ENCODE measurements around the gene NIT1. TPM values are rescaled to one million over a fixed set of nuclear protein-coding genes. Genes with fewer than 3 reads are reported as not detected.
A peak's percentile ranks its signal among the peaks of the same experiment; 100 is the strongest.

Gene NIT1
- total and polyA plus RNA-seq, 2 donors (not counting 3 experiments of a cell fraction or from before 2014, with no cell fraction given): 20.3 to 26.5 TPM

DNA sequence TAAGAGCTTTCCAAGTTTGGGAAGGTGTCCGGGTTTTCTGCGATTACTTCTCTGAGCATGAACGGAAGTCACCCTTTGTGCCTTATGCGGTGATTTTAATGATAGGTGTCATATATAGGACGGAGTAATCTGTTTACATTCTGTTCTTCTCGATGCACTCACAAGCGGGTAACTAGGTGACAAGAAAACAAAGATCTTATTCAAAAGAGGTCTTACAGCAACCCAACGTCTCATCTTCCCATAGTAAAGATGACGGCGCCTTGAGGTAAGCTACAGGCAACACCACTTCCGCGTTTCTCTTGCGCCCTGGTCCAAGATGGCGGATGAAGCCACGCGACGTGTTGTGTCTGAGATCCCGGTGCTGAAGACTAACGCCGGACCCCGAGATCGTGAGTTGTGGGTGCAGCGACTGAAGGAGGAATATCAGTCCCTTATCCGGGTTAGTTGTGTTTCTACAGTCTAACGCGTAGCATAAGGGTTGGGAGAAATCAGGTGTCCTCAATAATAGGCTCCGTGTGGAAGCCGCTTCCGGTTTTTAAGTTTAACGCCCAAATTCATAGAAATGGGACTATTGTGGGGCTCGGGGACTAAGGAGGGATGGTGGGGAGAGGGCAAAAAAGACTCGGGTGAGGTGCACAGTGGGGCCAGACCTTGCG, 35.9 kb downstream of the NIT1 start, which contains the start of gene UFC1:
Gene UFC1, plus strand, starts transcription at position 297 of the 656 bp plus-strand sequence. Its CDS starts 20 bp downstream, at position 317.
- Histone ChIP-seq H3K4me3 (replicated peaks in 1 of 3; ENCODE audit: insufficient read depth in 1 of 3, low read depth in 1 of 3, low read length in 3 of 3) (peak within 1 kb of the TSS; percentile 24 to 77 (median 52)), H3K27ac (ENCODE audit: insufficient read depth, low read depth, low read length) (peak within 1 kb of the TSS; percentile 81), H3K79me2 (ENCODE audit: control insufficient read depth, insufficient read depth, low read length) (no peaks in the 10 kb centered on the region), H3K9me3 (replicated peaks; ENCODE audit: control insufficient read depth, insufficient read depth, low read length) (no peaks in the 10 kb centered on the region), H3K4me2 (ENCODE audit: insufficient read depth, low read length) (peak within 1 kb of the TSS; percentile 52), H3K36me3 (ENCODE audit: control insufficient read depth in 2 of 2, extremely low read depth in 1 of 2, insufficient read depth in 2 of 2, low read length in 2 of 2) (peaks cover 2 to 5% of the 10 kb centered on the region in 2 experiments), H3K27me3 (ENCODE audit: control insufficient read depth in 2 of 2, insufficient read depth in 2 of 2, low read length in 2 of 2) (no peaks in the 10 kb centered on the region), H2AFZ (ENCODE audit: low read depth, low read length) (peak within 1 kb of the TSS; percentile 69), H3K9ac (replicated peaks; ENCODE audit: extremely low read depth, insufficient read depth, low read length) (peak within 1 kb of the TSS; percentile 97), H3K9me1 (replicated peaks; ENCODE audit: control insufficient read depth, extremely low read depth, insufficient read depth, low read length) (no peaks in the 10 kb centered on the region), H3K4me1 (ENCODE audit: control insufficient read depth, extremely low read depth, insufficient read depth, low read length) (no peaks in the 10 kb centered on the region), H4K20me1 (replicated peaks; ENCODE audit: control insufficient read depth, extremely low read depth, insufficient read depth, low read length) (no peaks in the 10 kb centered on the region)
- DNase-seq (ENCODE audit: low read depth, low spot score) (peak; percentile 91), FAIRE-seq (peak; percentile 77)
- TSS peak; percentile 96 for BruUV-seq (replicated peaks)
- intact Hi-C loops (cut with micrococcal nuclease) (loop anchor here (1.0 kb wide), 1 partner anchor 35 kb away; no protein-coding TSS in a partner anchor), dilution Hi-C loops (cut with MboI; ENCODE audit: extremely low pct_ligation_motif_present, low sequenced_read_pairs) (no loop called here)
- TF ChIP-seq, protein P1, sequence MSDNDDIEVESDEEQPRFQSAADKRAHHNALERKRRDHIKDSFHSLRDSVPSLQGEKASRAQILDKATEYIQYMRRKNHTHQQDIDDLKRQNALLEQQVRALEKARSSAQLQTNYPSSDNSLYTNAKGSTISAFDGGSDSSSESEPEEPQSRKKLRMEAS (IDR thresholded peaks at IDR 0.05; ENCODE audit: insufficient read depth, insufficient read length): peak; percentile 22
- TF ChIP-seq POLR2A (IDR thresholded peaks at IDR 0.05; ENCODE audit: low read depth, low read length) (peak; percentile 86), POLR2AphosphoS5 (IDR thresholded peaks at IDR 0.05; ENCODE audit: insufficient read depth, low read depth, low read length) (peak; percentile 68), MYC (IDR thresholded peaks at IDR 0.05; ENCODE audit: low read depth, low read length) (peak; percentile 74), FOS (IDR thresholded peaks at IDR 0.05; ENCODE audit: borderline replicate concordance, insufficient read depth, low read length) (no peak)
- ChIA-PET CTCF (interaction anchor here (0.6 to 2.7 kb wide), 7 partner anchors 12 to 133 kb away, joined by 3 to 14 read pairs (median 3); partner anchors contain the start of genes DEDD, F11R and PPOX), POLR2A (interaction anchor here (1.0 kb wide), 1 partner anchor 21 kb away, joined by 11 read pairs; the partner anchor contains the start of gene DEDD)

DNA sequence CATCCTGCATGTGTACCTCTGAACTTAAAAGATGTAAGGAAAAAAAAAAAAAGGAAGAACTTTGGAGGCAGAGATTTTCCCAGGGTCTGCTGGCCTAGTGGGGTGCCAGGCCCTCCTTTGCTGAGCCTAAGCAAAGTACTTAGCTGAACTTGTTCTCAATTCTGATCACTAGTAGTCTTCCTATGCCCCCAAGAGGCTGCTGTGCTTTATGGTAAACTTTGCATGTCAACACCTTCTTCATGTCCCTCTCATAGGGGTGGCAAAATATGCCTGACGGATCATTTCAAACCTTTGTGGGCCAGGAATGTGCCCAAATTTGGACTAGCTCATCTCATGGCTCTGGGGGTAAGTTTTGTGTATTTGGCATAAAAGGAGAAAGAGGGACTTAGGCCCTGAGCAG, 40.0 kb downstream of the NIT1 start:
- TF ChIP-seq GATA2 (IDR thresholded peaks at IDR 0.05; ENCODE audit: insufficient read depth, insufficient read length, low read depth, low read length) (no peak), JUN (IDR thresholded peaks at IDR 0.05; ENCODE audit: borderline replicate concordance, insufficient read depth, insufficient read length, low read depth) (no peak), POLR2AphosphoS5 (IDR thresholded peaks at IDR 0.05; ENCODE audit: insufficient read depth, low read depth, low read length) (no peak), POLR2A (IDR thresholded peaks at IDR 0.05; ENCODE audit: low read depth, low read length) (no peak), EZH2 (IDR thresholded peaks at IDR 0.05; ENCODE audit: borderline replicate concordance, low read depth, low read length, severe bottlenecking) (no peak), FOS (IDR thresholded peaks at IDR 0.05; ENCODE audit: borderline replicate concordance, insufficient read depth, low read length) (no peak), MYC (IDR thresholded peaks at IDR 0.05; ENCODE audit: low read depth, low read length) (no peak)
- TF ChIP-seq, protein P1 (IDR thresholded peaks at IDR 0.05; ENCODE audit: insufficient read depth, insufficient read length): no peak
- TF ChIP-seq, protein P2, sequence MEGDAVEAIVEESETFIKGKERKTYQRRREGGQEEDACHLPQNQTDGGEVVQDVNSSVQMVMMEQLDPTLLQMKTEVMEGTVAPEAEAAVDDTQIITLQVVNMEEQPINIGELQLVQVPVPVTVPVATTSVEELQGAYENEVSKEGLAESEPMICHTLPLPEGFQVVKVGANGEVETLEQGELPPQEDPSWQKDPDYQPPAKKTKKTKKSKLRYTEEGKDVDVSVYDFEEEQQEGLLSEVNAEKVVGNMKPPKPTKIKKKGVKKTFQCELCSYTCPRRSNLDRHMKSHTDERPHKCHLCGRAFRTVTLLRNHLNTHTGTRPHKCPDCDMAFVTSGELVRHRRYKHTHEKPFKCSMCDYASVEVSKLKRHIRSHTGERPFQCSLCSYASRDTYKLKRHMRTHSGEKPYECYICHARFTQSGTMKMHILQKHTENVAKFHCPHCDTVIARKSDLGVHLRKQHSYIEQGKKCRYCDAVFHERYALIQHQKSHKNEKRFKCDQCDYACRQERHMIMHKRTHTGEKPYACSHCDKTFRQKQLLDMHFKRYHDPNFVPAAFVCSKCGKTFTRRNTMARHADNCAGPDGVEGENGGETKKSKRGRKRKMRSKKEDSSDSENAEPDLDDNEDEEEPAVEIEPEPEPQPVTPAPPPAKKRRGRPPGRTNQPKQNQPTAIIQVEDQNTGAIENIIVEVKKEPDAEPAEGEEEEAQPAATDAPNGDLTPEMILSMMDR (IDR thresholded peaks at IDR 0.05; ENCODE audit: extremely low read depth in 1 of 2, insufficient read depth in 1 of 2, low read depth in 1 of 2, low read length in 2 of 2): no peak
- Histone ChIP-seq H2AFZ (ENCODE audit: low read depth, low read length) (no peak overlapping the region), H4K20me1 (replicated peaks; ENCODE audit: control insufficient read depth, extremely low read depth, insufficient read depth, low read length) (no peaks in the 10 kb centered on the region), H3K27ac (ENCODE audit: insufficient read depth, low read depth, low read length) (no peak overlapping the region), H3K79me2 (ENCODE audit: control insufficient read depth, insufficient read depth, low read length) (peaks cover 7% of the 10 kb centered on the region), H3K9ac (replicated peaks; ENCODE audit: extremely low read depth, insufficient read depth, low read length) (no peak overlapping the region), H3K9me1 (replicated peaks; ENCODE audit: control insufficient read depth, extremely low read depth, insufficient read depth, low read length) (no peaks in the 10 kb centered on the region), H3K4me1 (ENCODE audit: control insufficient read depth, extremely low read depth, insufficient read depth, low read length) (peaks cover 7% of the 10 kb centered on the region), H3K27me3 (ENCODE audit: control insufficient read depth in 2 of 2, insufficient read depth in 2 of 2, low read length in 2 of 2) (no peaks in the 10 kb centered on the region), H3K4me3 (replicated peaks in 1 of 3; ENCODE audit: insufficient read depth in 1 of 3, low read depth in 1 of 3, low read length in 3 of 3) (no peak overlapping the region), H3K36me3 (ENCODE audit: control insufficient read depth in 2 of 2, extremely low read depth in 1 of 2, insufficient read depth in 2 of 2, low read length in 2 of 2) (peaks cover 2 to 8% of the 10 kb centered on the region in 2 experiments), H3K4me2 (ENCODE audit: insufficient read depth, low read length) (no peak overlapping the region), H3K9me3 (replicated peaks; ENCODE audit: control insufficient read depth, insufficient read depth, low read length) (no peaks in the 10 kb centered on the region)
- dilution Hi-C loops (cut with MboI; ENCODE audit: extremely low pct_ligation_motif_present, low sequenced_read_pairs): no loop called here
- no peak for FAIRE-seq
- CTCF ChIA-PET: interaction anchor here (1.1 to 2.1 kb wide), 2 partner anchors 60 to 160 kb away, joined by 3 to 9 read pairs; partner anchors contain the start of gene KLHDC9
- intact Hi-C loops (cut with micrococcal nuclease): loop anchor here (2.0 kb wide), 1 partner anchor 39 kb away; the partner anchor contains the start of genes NIT1 and PFDN2
- POLR2A ChIA-PET: no interaction called here
- no TSS peak for BruUV-seq (replicated peaks)
- DNase-seq (ENCODE audit: low read depth, low spot score): no peak

Data from endothelial cell of umbilical vein (primary cell).